HEK293T (cell line): ENCODE data around the gene RIMOC1.

ENCODE experiments used
- ARNT ChIP-seq: fragments of 450-650 bp; IDR thresholded peaks from 2 replicates; pipeline ENCODE4 v1.6.1; 2017; ENCODE audit warnings: mild to moderate bottlenecking
- BHLHE40 ChIP-seq: fragments of 450-650 bp; IDR thresholded peaks from 2 replicates; pipeline ENCODE4 v1.6.1; 2016; ENCODE audit warnings: mild to moderate bottlenecking, moderate library complexity, borderline replicate concordance
- CTBP1 ChIP-seq: fragments of 450-650 bp; IDR thresholded peaks from 2 replicates; pipeline ENCODE4 v1.6.1; 2016; ENCODE audit warnings: borderline replicate concordance
- ELF4 ChIP-seq: fragments of 450-650 bp; IDR thresholded peaks from 2 replicates; pipeline ENCODE4 v1.6.1; 2017; ENCODE audit warnings: antibody characterized with exemption
- L3MBTL2 ChIP-seq: fragments of 450-650 bp; conservative IDR thresholded peaks from 2 replicates; pipeline ENCODE4 v1.6.1; 2016; ENCODE audit warnings: mild to moderate bottlenecking
- LEF1 ChIP-seq: fragments of 450-650 bp; IDR thresholded peaks from 2 replicates; pipeline ENCODE4 v1.6.1; 2017; ENCODE audit warnings: mild to moderate bottlenecking, borderline replicate concordance
- SP1 ChIP-seq: fragments of 450-650 bp; IDR thresholded peaks from 2 replicates; pipeline ENCODE4 v1.6.1; 2017
- SUZ12 ChIP-seq: fragments of 450-650 bp; IDR thresholded peaks from 2 replicates; pipeline ENCODE4 v1.6.1; 2016; ENCODE audit warnings: mild to moderate bottlenecking
- TARDBP ChIP-seq: fragments of 450-650 bp; IDR thresholded peaks from 2 replicates; pipeline ENCODE4 v1.6.1; 2016
- ZNF384 ChIP-seq: fragments of 450-650 bp; IDR thresholded peaks from 2 replicates; pipeline ENCODE4 v1.6.1; 2016

DNA sequence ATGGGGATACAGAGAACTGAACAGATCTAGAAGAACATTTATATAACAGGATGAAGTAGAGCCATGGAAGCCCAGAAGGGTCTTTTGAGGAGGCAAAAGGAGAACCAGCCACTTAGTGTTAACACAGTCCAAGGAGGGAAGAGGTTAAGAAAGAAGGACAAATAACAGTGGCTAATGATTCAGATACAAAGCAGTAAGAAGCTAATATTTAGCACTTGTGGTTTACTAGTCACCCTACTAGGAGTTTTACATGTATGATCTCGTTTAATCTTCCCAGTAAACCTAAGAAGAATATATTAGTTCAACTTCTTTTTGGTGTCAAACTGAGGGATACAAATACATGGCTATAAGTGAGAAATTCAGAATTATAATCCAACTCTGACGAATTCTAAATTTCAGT is 28.6 kb downstream of the RIMOC1 start:
- TF ChIP-seq CTBP1 (no peak), TARDBP (no peak), SUZ12 (no peak), L3MBTL2 (no peak), SP1 (no peak), BHLHE40 (no peak), ZNF384 (no peak), ARNT (no peak), LEF1 (no peak), ELF4 (no peak)
